Astrocyte of the spinal cord (primary cell): ENCODE data around the gene RUNX2.

Experiments
- DNase-seq: peaks from one replicate; pipeline ENCODE4 v3.0.0; 2011; ENCODE audit warnings: low read depth, low spot score
- H3K4me3 ChIP-seq: 2 replicates; pipeline ENCODE4 v1.5.1; 2011; ENCODE audit warnings: low read depth, mild to moderate bottlenecking, low read length, moderate library complexity
- in situ Hi-C: cut with HindIII; loops from 2 replicates; pipeline ENCODE4 v1.10.0; 2017; ENCODE audit warnings: low sequenced_read_pairs
- TF ChIP-seq, protein P1 (sequence below): IDR thresholded peaks from 2 replicates; pipeline ENCODE4 v1.5.1; 2012; ENCODE audit warnings: low read depth, mild to moderate bottlenecking, low read length, inconsistent platforms

The RUNX2 gene

DNA sequence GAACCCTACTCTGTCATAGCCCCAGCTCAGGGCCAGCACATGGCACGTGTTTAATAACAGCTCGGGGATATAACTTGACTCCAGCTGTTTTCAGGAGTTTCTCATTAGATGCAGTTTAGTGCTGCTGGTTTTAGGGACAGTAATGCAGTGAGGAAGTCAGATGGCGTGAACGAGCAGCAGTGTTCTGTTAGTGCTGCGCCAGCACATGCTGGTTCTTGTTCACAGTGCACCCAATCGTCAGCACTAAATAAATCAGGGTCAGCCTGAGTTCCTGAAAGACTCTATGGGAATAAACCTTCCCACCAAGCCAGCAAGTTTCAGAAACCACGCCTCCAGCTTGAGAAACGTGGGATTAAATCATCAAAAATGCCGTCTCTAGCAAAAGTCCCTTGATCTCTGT is 285.5 kb downstream of the RUNX2 start:
- in situ Hi-C loops, result no loop called here
- peak; percentile 74 for DNase-seq
- H3K4me3 ChIP-seq, result no peak overlapping the region
- TF ChIP-seq, protein P1, sequence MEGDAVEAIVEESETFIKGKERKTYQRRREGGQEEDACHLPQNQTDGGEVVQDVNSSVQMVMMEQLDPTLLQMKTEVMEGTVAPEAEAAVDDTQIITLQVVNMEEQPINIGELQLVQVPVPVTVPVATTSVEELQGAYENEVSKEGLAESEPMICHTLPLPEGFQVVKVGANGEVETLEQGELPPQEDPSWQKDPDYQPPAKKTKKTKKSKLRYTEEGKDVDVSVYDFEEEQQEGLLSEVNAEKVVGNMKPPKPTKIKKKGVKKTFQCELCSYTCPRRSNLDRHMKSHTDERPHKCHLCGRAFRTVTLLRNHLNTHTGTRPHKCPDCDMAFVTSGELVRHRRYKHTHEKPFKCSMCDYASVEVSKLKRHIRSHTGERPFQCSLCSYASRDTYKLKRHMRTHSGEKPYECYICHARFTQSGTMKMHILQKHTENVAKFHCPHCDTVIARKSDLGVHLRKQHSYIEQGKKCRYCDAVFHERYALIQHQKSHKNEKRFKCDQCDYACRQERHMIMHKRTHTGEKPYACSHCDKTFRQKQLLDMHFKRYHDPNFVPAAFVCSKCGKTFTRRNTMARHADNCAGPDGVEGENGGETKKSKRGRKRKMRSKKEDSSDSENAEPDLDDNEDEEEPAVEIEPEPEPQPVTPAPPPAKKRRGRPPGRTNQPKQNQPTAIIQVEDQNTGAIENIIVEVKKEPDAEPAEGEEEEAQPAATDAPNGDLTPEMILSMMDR, result peak; percentile 7

DNA sequence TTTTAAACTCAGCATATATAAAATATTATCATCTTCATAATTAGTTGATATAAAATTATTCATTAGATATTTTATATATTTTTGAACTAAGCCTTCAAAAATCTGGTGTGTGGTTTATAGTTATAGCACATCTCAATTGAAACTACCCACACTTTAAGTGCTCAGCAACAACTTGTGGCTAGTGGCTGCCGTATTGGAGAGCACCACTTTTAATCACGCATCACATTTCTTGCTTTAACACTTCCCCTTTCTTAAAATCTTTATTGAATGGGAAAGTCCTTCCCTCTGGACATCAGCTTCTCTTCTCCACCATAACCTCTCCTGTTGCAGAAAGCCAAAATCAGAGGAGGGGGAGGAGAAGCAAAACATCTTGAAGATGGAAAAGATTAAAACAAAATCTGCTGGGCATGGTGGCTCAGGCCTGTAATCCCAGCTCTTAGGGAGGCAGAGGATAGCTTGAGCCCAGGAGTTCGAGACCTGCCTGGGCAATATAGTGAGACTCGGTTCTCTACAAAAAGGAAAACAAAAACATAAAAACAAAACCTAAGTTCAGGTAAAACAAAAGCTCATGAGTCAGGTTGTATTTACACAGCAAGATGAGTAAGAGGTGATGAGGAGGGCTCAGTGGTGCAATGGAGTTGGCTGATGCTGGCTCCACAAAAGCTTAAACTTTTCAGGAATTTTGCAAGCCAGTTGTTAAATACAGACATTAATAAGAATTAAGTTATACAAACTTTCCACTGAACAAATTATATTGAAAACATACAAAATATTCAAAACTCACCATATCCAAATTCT is 286.6 kb downstream of the RUNX2 start:
- DNase-seq, result no peak
- in situ Hi-C loops, result no loop called here
- no peak overlapping the region for H3K4me3 ChIP-seq
- TF ChIP-seq, protein P1, result no peak

DNA sequence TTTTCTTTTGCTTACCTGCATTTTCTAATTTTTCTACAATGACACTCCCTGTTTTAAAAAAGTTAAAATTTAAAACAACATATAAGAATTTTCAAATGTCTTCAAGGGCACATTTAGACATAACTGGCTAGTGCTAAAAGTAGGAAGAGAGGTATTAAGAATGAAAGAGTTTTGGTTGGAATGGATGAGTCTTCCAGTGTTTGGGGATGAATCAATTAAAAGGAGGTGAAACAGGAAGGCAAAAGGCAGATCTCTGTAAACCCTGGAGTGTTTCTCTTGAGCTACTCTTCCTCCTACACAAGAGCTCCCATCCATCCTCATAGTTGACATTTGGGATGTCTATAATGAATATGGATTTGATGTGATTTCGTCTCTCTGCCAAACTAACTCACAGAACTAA is 288.1 kb downstream of the RUNX2 start:
- TF ChIP-seq, protein P1, result no peak
- in situ Hi-C loops, result no loop called here
- H3K4me3 ChIP-seq, result no peak overlapping the region
- no peak for DNase-seq

DNA sequence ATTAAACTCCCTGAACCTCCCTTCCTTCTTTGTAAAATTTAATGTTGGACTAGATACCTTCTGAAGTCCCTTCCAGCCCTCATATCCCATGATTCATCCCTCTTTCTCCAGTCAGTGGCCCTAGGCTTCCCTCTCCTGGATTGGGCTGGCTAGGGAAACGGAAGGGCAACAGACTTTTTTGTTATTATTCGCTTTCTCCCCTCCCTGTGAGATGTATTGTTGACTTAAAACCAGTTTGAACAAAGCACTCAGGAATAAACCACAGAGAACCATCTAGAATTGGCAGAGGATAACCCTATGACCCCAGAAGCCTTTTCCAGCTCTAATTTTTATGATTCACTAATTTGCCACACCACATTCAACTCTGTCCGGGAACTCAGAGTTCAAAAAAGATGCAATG is 289.3 kb downstream of the RUNX2 start:
- DNase-seq, result peak; percentile 85
- in situ Hi-C loops, result no loop called here
- H3K4me3 ChIP-seq, result no peak overlapping the region
- TF ChIP-seq, protein P1, result peak; percentile 37

DNA sequence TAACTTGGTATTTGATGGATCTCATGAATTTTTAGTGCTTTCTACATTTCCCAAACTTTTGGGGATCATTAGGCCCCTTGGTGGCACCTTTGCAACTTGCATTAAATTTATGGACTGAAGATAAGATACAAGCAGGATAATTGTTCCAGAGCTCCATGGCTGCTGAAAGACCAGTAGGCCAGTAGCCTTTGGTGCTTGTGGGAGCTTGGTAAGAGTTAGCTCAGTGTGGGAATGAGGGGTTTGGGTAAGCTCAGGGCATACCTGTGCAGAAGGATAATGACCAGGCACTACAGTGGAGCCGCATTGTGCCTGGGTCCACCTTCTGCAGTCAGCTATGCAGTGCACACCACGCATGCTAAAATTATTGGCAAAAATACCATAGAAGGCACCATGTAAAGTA is 290.1 kb downstream of the RUNX2 start:
- TF ChIP-seq, protein P1, result no peak

DNA sequence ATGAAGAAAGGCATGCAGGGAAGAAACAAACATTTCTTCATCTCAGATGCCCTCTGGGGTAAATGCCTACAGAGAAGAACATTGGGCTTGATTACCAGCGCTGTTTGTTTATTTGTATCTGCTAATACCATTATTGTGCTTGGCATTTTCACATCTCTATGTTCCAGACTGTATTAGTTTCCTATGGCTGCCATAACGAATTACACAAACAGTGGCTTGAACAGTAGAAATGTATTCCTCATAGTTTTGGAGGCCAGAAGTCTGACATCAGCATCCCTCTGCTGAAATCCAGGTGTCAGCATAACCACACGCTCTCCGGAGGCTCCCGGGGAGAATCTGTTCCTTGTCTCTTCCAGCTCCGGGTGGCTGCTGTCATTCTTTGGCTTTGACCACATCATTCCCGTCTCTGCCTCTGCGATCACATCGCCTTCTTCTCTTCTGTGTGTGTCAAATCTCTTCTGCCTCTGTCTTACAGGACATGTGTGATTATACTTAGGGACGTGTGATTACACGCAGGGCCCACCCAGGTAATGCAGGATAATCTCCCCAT is 291.2 kb downstream of the RUNX2 start:
- peak; percentile 32 for DNase-seq
- in situ Hi-C loops, result no loop called here
- TF ChIP-seq, protein P1, result no peak
- no peak overlapping the region for H3K4me3 ChIP-seq

More for the DNA sequence above, 290.1 kb downstream of the RUNX2 start:
- no peak overlapping the region for H3K4me3 ChIP-seq
- in situ Hi-C loops, result no loop called here
- no peak for DNase-seq
